Measurements from ENCODE around the gene SLC15A3. TPM values are rescaled to one million over a fixed set of nuclear protein-coding genes. Genes with fewer than 3 reads are reported as not detected.

SLC15A3 gene
- total RNA-seq, 1 donor from 2014 or later = 10.4 TPM

GRCh38 chr11:60970369-60970774 lies 18.4 kb upstream of the SLC15A3 start:
- DNase-seq (ENCODE audit: low read depth, low spot score) = peak; percentile 40
- Mint-ChIP-seq H3K36me3 (ENCODE audit: low read depth) (peaks cover 7% of the 10 kb centered on the region), H3K4me3 (no peak overlapping the region), H3K9me3 (peaks cover 11% of the 10 kb centered on the region), H3K27me3 (ENCODE audit: low read depth) (no peaks in the 10 kb centered on the region), H3K27ac (ENCODE audit: unreplicated experiment) (peak overlapping the region; percentile 31), H3K4me1 (peaks cover 16% of the 10 kb centered on the region)
- TF ChIP-seq, protein P1, sequence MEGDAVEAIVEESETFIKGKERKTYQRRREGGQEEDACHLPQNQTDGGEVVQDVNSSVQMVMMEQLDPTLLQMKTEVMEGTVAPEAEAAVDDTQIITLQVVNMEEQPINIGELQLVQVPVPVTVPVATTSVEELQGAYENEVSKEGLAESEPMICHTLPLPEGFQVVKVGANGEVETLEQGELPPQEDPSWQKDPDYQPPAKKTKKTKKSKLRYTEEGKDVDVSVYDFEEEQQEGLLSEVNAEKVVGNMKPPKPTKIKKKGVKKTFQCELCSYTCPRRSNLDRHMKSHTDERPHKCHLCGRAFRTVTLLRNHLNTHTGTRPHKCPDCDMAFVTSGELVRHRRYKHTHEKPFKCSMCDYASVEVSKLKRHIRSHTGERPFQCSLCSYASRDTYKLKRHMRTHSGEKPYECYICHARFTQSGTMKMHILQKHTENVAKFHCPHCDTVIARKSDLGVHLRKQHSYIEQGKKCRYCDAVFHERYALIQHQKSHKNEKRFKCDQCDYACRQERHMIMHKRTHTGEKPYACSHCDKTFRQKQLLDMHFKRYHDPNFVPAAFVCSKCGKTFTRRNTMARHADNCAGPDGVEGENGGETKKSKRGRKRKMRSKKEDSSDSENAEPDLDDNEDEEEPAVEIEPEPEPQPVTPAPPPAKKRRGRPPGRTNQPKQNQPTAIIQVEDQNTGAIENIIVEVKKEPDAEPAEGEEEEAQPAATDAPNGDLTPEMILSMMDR (conservative IDR thresholded peaks at IDR 0.05) = peak; percentile 73

DNA sequence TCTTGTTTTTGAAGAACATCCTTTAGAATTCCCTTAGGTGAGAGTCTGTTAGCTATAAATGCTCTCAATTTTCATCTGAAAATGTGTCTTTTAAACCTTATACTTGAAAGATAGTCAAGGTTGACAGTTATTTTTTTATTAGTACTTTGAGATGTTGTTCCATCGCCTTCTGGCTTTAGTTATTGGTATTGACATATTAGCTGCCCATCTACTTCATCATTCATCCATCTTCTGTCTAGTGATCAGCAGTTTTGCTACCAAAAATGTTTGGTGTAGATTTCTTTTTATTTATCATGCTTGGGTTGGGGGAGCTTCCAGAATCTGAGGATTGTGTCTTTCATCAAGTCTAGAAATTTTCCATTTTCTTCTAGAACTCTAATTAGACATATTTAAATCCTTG lies 16.2 kb upstream of the SLC15A3 start:
- Mint-ChIP-seq H3K9me3 (peaks cover 11% of the 10 kb centered on the region), H3K36me3 (ENCODE audit: low read depth) (peaks cover 7% of the 10 kb centered on the region), H3K27me3 (ENCODE audit: low read depth) (no peaks in the 10 kb centered on the region), H3K4me3 (no peak overlapping the region), H3K27ac (ENCODE audit: unreplicated experiment) (no peak overlapping the region), H3K4me1 (no peaks in the 10 kb centered on the region)
- TF ChIP-seq, protein P1 (conservative IDR thresholded peaks at IDR 0.05) = no peak
- DNase-seq (ENCODE audit: low read depth, low spot score) = no peak

DNA sequence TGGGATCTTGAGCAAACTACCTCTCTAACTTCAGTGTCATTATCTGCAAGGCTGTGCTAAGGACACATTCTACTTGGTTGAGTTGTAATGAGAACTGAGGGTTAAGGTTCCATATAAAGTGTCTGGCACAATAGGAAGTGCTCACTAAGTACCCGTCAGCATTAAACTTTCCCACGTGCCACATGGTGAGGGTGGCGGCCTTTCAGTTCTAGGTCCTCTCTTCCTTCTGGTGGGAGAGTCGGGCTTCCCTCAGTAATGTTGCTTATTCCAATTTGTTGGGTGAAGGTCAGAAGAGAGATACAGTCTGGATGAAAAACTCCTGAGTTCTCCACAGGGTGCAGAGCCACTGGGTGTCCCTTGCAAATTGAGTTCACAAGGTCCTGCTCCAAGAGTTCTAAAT lies 14.9 kb upstream of the SLC15A3 start:
- no peak overlapping the region for H3K27ac Mint-ChIP-seq (ENCODE audit: unreplicated experiment)
- DNase-seq (ENCODE audit: low read depth, low spot score) = no peak
- no peaks in the 10 kb centered on the region for H3K27me3 Mint-ChIP-seq (ENCODE audit: low read depth)
- no peaks in the 10 kb centered on the region for H3K4me1 Mint-ChIP-seq
- TF ChIP-seq, protein P1 (conservative IDR thresholded peaks at IDR 0.05) = no peak
- H3K9me3 Mint-ChIP-seq = peaks cover 11% of the 10 kb centered on the region
- H3K4me3 Mint-ChIP-seq = no peak overlapping the region
- H3K36me3 Mint-ChIP-seq (ENCODE audit: low read depth) = peaks cover 7% of the 10 kb centered on the region

- no peaks in the 10 kb centered on the region for H3K4me1 Mint-ChIP-seq
- no peak overlapping the region for H3K4me3 Mint-ChIP-seq
- DNase-seq (ENCODE audit: low read depth, low spot score) = no peak
- H3K9me3 Mint-ChIP-seq = peaks cover 12% of the 10 kb centered on the region
- no peaks in the 10 kb centered on the region for H3K27me3 Mint-ChIP-seq (ENCODE audit: low read depth)
- no peak overlapping the region for H3K27ac Mint-ChIP-seq (ENCODE audit: unreplicated experiment)
- TF ChIP-seq, protein P1 (conservative IDR thresholded peaks at IDR 0.05) = no peak
- H3K36me3 Mint-ChIP-seq (ENCODE audit: low read depth) = peaks cover 7% of the 10 kb centered on the region
Measured at GRCh38 chr11:60964801-60965200, 12.8 kb upstream of the SLC15A3 start.

DNA sequence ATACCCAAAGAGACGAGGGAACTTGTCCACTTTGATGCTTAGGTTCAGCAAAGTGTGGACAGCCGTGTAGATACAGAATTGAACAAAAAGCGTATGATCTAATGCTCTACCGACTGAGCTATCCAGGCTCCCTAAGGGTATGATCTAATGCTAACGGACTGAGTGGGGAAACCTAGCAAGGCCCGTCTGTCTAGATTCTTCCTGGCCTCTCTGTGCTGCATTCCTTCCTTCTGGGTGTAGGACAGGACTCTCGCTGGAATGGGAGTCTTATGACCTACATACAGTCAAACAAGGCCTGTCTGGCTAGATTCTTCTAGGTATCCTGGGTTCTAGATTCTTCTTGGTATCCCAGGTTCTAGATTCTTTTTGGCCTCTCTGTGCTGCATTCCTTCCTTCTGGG lies 8.4 kb upstream of the SLC15A3 start:
- H3K27ac Mint-ChIP-seq (ENCODE audit: unreplicated experiment) = no peak overlapping the region
- no peak for DNase-seq (ENCODE audit: low read depth, low spot score)

More for the DNA sequence above, 8.4 kb upstream of the SLC15A3 start:
- TF ChIP-seq, protein P1 (conservative IDR thresholded peaks at IDR 0.05) = no peak
- Mint-ChIP-seq H3K4me1 (peaks cover 8% of the 10 kb centered on the region), H3K27me3 (ENCODE audit: low read depth) (peaks cover 4% of the 10 kb centered on the region), H3K36me3 (ENCODE audit: low read depth) (no peaks in the 10 kb centered on the region), H3K4me3 (no peak overlapping the region), H3K9me3 (peaks cover 6% of the 10 kb centered on the region)

Measured in neural crest cell (in vitro differentiated cells).